HL-60 (cell line): ENCODE measurements around the gene RBFOX2.

Experiments used
- DNase-seq, 2 experiments: peaks; one replicate each; pipeline ENCODE4 v3.0.0-alpha.2; 2010 to 2020; ENCODE audit warnings: low read depth in 1 of 2, low spot score in 1 of 2
- H3K27ac ChIP-seq: fragments of 250-450 bp; sonication (Bioruptor Pico); replicated peaks from 2 replicates; pipeline ENCODE4 v1.5.1; 2020; ENCODE audit warnings: mild to moderate bottlenecking, moderate library complexity
- H3K27me3 ChIP-seq: fragments of 250-450 bp; sonication (Bioruptor Pico); 2 replicates; pipeline ENCODE4 v1.5.1; 2021; ENCODE audit warnings: mild to moderate bottlenecking, moderate library complexity; ENCODE audit not compliant: insufficient read depth, poor library complexity, severe bottlenecking
- H3K4me3 ChIP-seq: replicated peaks from 2 replicates; pipeline ENCODE4 v1.5.1; 2011; ENCODE audit warnings: mild to moderate bottlenecking, control low read depth, low read length; ENCODE audit not compliant: insufficient read depth
- CTCF ChIP-seq: IDR thresholded peaks from one replicate; pipeline ENCODE4 v1.5.1; 2011; ENCODE audit warnings: low read length, control low read depth, inconsistent platforms; ENCODE audit not compliant: insufficient read depth
- GABPA ChIP-seq: IDR thresholded peaks from 2 replicates; pipeline ENCODE4 v1.6.1; 2012; ENCODE audit warnings: low read depth
- POLR2AphosphoS5 ChIP-seq: IDR thresholded peaks from 2 replicates; pipeline ENCODE4 v1.6.1; 2012; ENCODE audit warnings: low read depth
- SPI1 ChIP-seq: IDR thresholded peaks from 2 replicates; pipeline ENCODE4 v1.6.1; 2012; ENCODE audit warnings: low read depth, mild to moderate bottlenecking, borderline replicate concordance
- TF ChIP-seq, protein P1 (sequence below): IDR thresholded peaks from 2 replicates; pipeline ENCODE4 v1.6.1; 2012; ENCODE audit warnings: low read depth; ENCODE audit not compliant: insufficient replicate concordance

RBFOX2 gene

GRCh38 chr22:35812600-35812999 lies 216.0 kb downstream of the RBFOX2 start:
- no peak overlapping the region for H3K4me3 ChIP-seq
- H3K27me3 ChIP-seq: peaks cover 5% of the 10 kb centered on the region
- TF ChIP-seq POLR2AphosphoS5 (no peak), SPI1 (no peak), GABPA (no peak), CTCF (no peak)
- TF ChIP-seq, protein P1, sequence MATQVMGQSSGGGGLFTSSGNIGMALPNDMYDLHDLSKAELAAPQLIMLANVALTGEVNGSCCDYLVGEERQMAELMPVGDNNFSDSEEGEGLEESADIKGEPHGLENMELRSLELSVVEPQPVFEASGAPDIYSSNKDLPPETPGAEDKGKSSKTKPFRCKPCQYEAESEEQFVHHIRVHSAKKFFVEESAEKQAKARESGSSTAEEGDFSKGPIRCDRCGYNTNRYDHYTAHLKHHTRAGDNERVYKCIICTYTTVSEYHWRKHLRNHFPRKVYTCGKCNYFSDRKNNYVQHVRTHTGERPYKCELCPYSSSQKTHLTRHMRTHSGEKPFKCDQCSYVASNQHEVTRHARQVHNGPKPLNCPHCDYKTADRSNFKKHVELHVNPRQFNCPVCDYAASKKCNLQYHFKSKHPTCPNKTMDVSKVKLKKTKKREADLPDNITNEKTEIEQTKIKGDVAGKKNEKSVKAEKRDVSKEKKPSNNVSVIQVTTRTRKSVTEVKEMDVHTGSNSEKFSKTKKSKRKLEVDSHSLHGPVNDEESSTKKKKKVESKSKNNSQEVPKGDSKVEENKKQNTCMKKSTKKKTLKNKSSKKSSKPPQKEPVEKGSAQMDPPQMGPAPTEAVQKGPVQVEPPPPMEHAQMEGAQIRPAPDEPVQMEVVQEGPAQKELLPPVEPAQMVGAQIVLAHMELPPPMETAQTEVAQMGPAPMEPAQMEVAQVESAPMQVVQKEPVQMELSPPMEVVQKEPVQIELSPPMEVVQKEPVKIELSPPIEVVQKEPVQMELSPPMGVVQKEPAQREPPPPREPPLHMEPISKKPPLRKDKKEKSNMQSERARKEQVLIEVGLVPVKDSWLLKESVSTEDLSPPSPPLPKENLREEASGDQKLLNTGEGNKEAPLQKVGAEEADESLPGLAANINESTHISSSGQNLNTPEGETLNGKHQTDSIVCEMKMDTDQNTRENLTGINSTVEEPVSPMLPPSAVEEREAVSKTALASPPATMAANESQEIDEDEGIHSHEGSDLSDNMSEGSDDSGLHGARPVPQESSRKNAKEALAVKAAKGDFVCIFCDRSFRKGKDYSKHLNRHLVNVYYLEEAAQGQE: no peak
- no peak for DNase-seq
- no peak overlapping the region for H3K27ac ChIP-seq

DNA sequence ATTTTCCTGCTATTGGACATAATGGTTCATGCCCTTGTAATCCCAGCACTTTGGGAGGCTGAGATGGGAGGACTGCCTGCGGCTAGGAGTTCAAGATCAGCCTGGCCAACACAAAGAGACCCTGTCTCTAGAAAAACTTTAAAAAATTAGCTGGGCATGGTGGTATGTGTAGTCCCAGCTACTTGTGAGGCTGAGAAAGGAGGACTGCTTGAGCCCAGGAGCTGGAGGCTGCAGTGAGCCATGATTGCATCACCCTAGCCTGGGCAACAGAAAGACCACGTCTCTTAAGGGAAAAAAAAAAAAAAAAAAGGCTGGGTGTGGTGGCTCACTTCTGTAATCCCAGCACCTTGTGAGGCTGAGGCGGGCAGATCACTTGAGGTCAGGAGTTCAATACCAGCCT lies 217.0 kb downstream of the RBFOX2 start:
- H3K27me3 ChIP-seq: peaks cover 5% of the 10 kb centered on the region
- H3K27ac ChIP-seq: no peak overlapping the region
- DNase-seq: no peak
- no peak for TF ChIP-seq CTCF
- TF ChIP-seq, protein P1: no peak
- H3K4me3 ChIP-seq: no peak overlapping the region

- no peak for TF ChIP-seq GABPA
- no peak for TF ChIP-seq SPI1
- no peak for TF ChIP-seq CTCF
- no peak for TF ChIP-seq POLR2AphosphoS5
- TF ChIP-seq, protein P1: no peak
- Histone ChIP-seq H3K27ac (no peak overlapping the region), H3K4me3 (no peak overlapping the region), H3K27me3 (peaks cover 9% of the 10 kb centered on the region)
- DNase-seq: no peak
Measured at GRCh38 chr22:35809816-35810215, 218.8 kb downstream of the RBFOX2 start.
